Activated gamma-delta T cell (primary cell): ENCODE data around the gene KHSRP.

Experiments used
- DNase-seq: peaks from one replicate; lab custom pipeline; 2025; lab: John Stamatoyannopoulos, UW

The KHSRP gene

GRCh38 chr19:6392221-6393073 lies 32.2 kb downstream of the KHSRP start:
- DNase-seq = no peak

- no peak for DNase-seq
These were observed 37.2 kb downstream of the KHSRP start for GRCh38 chr19:6387372-6387771.

- no peak for DNase-seq
These were observed 40.2 kb downstream of the KHSRP start for GRCh38 chr19:6384381-6384780.

GRCh38 chr19:6383188-6383587 lies 41.4 kb downstream of the KHSRP start:
- DNase-seq = no peak

- DNase-seq = no peak
These were observed 43.4 kb downstream of the KHSRP start for GRCh38 chr19:6381030-6381750.

- no peak for DNase-seq
These were observed 44.9 kb downstream of the KHSRP start for GRCh38 chr19:6379744-6380143.

GRCh38 chr19:6378486-6378885 lies 46.1 kb downstream of the KHSRP start:
- no peak for DNase-seq

- DNase-seq = no peak
These were observed 46.6 kb downstream of the KHSRP start for GRCh38 chr19:6378041-6378440.

GRCh38 chr19:6376512-6377190 lies 48.0 kb downstream of the KHSRP start:
- DNase-seq = no peak

GRCh38 chr19:6375411-6376010 lies 49.1 kb downstream of the KHSRP start, which contains the start of gene PSPN:
Gene PSPN, minus strand, starts transcription at chr19:6375933. Its CDS starts 84 bp downstream, at chr19:6375849.
- no peak for DNase-seq

GRCh38 chr19:6374711-6375410 lies 49.8 kb downstream of the KHSRP start:
- DNase-seq = no peak

- DNase-seq = no peak
These were observed 50.4 kb downstream of the KHSRP start for GRCh38 chr19:6374161-6374709.

GRCh38 chr19:6373813-6374108 lies 50.9 kb downstream of the KHSRP start:
- no peak for DNase-seq

- DNase-seq = peak; percentile 96
These were observed 51.4 kb downstream of the KHSRP start for GRCh38 chr19:6373096-6373812.

GRCh38 chr19:6372594-6373095 lies 52.0 kb downstream of the KHSRP start, which contains the start of gene ALKBH7:
Gene ALKBH7, plus strand, starts transcription at chr19:6372794. Its CDS starts 27 bp downstream, at chr19:6372821.
- peak; percentile 73 for DNase-seq

GRCh38 chr19:6364353-6364752 lies 60.3 kb downstream of the KHSRP start:
- no peak for DNase-seq
